Measurements from ENCODE around the gene SLC8A1. TPM values are rescaled to one million over a fixed set of nuclear protein-coding genes. Genes with fewer than 3 reads are reported as not detected.

The SLC8A1 gene
- total RNA-seq, 6 donors from 2014 or later = 21.8 to 58.6 (median 25.3) TPM

- H3K4me3 ChIP-seq = no peak overlapping the region
- no peaks in the 10 kb centered on the region for H3K27me3 ChIP-seq
- no peaks in the 10 kb centered on the region for H3K9me3 ChIP-seq
- DNase-seq = no peak
- no peaks in the 10 kb centered on the region for H3K4me1 ChIP-seq
- no peak overlapping the region for H3K27ac ChIP-seq
- TF ChIP-seq CTCF (IDR thresholded peaks at IDR 0.05) = no peak
- TF ChIP-seq POLR2A (IDR thresholded peaks at IDR 0.05) = no peak
- TF ChIP-seq EP300 (IDR thresholded peaks at IDR 0.05) = no peak
- TF ChIP-seq POLR2AphosphoS5 (IDR thresholded peaks at IDR 0.05) = no peak
- 61 to 73% methylated on average over 5 of the region's 5 CpGs for WGBS, 2 donors
- ATAC-seq (ENCODE audit: low FRiP score in 2 of 2) = no peak
- H3K36me3 ChIP-seq = no peaks in the 10 kb centered on the region
Observed at GRCh38 chr2:40105593-40105992, 346.3 kb downstream of the SLC8A1 start.

- Histone ChIP-seq H3K36me3 (no peaks in the 10 kb centered on the region), H3K4me3 (no peak overlapping the region), H3K27me3 (no peaks in the 10 kb centered on the region), H3K9me3 (no peaks in the 10 kb centered on the region), H3K27ac (no peak overlapping the region), H3K4me1 (no peaks in the 10 kb centered on the region)
- WGBS, 2 donors = 53 to 56% methylated on average over 2 of the region's 2 CpGs
- DNase-seq = no peak
- ATAC-seq (ENCODE audit: low FRiP score in 2 of 2) = no peak
- TF ChIP-seq POLR2AphosphoS5 (IDR thresholded peaks at IDR 0.05) (no peak), EP300 (IDR thresholded peaks at IDR 0.05) (no peak)
Observed at GRCh38 chr2:40103590-40103989, 348.3 kb downstream of the SLC8A1 start.

GRCh38 chr2:40103163-40103562 is 348.7 kb downstream of the SLC8A1 start:
- Histone ChIP-seq H3K9me3 (no peaks in the 10 kb centered on the region), H3K4me3 (no peak overlapping the region), H3K36me3 (no peaks in the 10 kb centered on the region), H3K27me3 (no peaks in the 10 kb centered on the region), H3K4me1 (no peaks in the 10 kb centered on the region), H3K27ac (no peak overlapping the region)
- TF ChIP-seq CTCF (IDR thresholded peaks at IDR 0.05) = no peak
- TF ChIP-seq EP300 (IDR thresholded peaks at IDR 0.05) = no peak
- no peak for TF ChIP-seq POLR2A (IDR thresholded peaks at IDR 0.05)
- no peak for TF ChIP-seq POLR2AphosphoS5 (IDR thresholded peaks at IDR 0.05)
- 72 to 81% methylated on average over 3 of the region's 3 CpGs for WGBS, 2 donors
- no peak for ATAC-seq (ENCODE audit: low FRiP score in 2 of 2)
- no peak for DNase-seq

- TF ChIP-seq EP300 (IDR thresholded peaks at IDR 0.05) (no peak), POLR2A (IDR thresholded peaks at IDR 0.05) (no peak), POLR2AphosphoS5 (IDR thresholded peaks at IDR 0.05) (no peak), CTCF (IDR thresholded peaks at IDR 0.05) (no peak)
- no peaks in the 10 kb centered on the region for H3K36me3 ChIP-seq
- WGBS, 2 donors = 84 to 85% methylated on average over 6 of the region's 6 CpGs
Observed at GRCh38 chr2:40102447-40102846, 349.4 kb downstream of the SLC8A1 start.

GRCh38 chr2:40101131-40101575 is 350.7 kb downstream of the SLC8A1 start:
- WGBS, 2 donors = 13 to 39% methylated on average over 1 of the region's 1 CpG
- no peak overlapping the region for H3K27ac ChIP-seq

More at GRCh38 chr2:40102447-40102846, 349.4 kb downstream of the SLC8A1 start:
- no peak overlapping the region for H3K27ac ChIP-seq
- H3K27me3 ChIP-seq = no peaks in the 10 kb centered on the region
- no peak for ATAC-seq (ENCODE audit: low FRiP score in 2 of 2)
- no peaks in the 10 kb centered on the region for H3K9me3 ChIP-seq
- DNase-seq = no peak
- no peaks in the 10 kb centered on the region for H3K4me1 ChIP-seq
- H3K4me3 ChIP-seq = no peak overlapping the region

More at GRCh38 chr2:40101131-40101575, 350.7 kb downstream of the SLC8A1 start:
- ATAC-seq (ENCODE audit: low FRiP score in 2 of 2) = no peak
- Histone ChIP-seq H3K27me3 (no peaks in the 10 kb centered on the region), H3K36me3 (no peaks in the 10 kb centered on the region), H3K4me1 (no peaks in the 10 kb centered on the region), H3K9me3 (no peaks in the 10 kb centered on the region), H3K4me3 (no peak overlapping the region)
- no peak for DNase-seq
- TF ChIP-seq CTCF (IDR thresholded peaks at IDR 0.05) (no peak), EP300 (IDR thresholded peaks at IDR 0.05) (no peak), POLR2AphosphoS5 (IDR thresholded peaks at IDR 0.05) (no peak), POLR2A (IDR thresholded peaks at IDR 0.05) (no peak)

Data from upper lobe of left lung (tissue), 6 donors.